IPS-NIHi11 (cell line): ENCODE measurements around the gene IPO13.

ENCODE experiments used
- DNase-seq: peaks from one replicate; pipeline ENCODE4 v3.0.0; 2012; ENCODE audit warnings: mixed read lengths, low spot score

Gene IPO13

DNA sequence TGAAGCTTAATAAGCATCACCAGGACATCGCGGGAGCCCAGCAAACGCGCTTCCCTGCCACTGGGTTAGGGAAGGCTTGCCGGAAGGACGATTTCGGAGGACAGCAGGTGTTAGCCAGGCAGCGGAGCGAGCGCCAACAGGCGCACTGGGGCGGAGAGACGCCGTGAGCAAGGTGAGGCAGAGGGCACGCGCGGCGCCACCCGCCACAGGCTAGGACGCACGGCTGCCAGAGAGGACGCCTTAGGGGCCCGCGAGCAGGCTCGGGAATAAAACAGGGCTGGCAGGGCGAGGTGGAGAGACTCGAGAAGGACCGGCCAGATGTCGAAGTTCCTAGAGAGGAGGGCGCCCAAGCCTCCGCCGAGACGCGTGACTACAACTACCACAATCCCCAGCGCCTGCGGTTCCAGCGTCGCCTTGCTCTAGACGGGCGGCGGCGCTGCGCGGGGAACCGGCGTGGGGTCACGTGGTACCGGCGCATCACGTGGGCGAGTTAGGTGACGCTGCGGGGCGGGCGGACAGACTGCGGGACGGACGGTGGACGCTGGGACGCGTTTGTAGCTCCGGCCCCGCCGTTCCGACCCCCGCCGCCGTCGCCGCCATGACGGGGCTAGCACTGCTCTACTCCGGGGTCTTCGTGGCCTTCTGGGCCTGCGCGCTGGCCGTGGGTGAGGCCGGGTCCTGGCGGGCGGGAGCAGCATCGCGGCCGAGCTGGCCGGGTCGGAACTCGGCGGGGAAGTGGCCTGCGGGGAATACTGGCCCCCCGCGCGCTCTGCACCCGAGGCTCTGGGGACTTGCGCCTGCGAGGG, 27.9 kb downstream of the IPO13 start, which contains the start of gene ATP6V0B:
Gene ATP6V0B (plus strand): TSS at position 518 of the 806 bp plus-strand sequence. CDS start 81 bp downstream, at position 599.
- DNase-seq: peak; percentile 97

DNA sequence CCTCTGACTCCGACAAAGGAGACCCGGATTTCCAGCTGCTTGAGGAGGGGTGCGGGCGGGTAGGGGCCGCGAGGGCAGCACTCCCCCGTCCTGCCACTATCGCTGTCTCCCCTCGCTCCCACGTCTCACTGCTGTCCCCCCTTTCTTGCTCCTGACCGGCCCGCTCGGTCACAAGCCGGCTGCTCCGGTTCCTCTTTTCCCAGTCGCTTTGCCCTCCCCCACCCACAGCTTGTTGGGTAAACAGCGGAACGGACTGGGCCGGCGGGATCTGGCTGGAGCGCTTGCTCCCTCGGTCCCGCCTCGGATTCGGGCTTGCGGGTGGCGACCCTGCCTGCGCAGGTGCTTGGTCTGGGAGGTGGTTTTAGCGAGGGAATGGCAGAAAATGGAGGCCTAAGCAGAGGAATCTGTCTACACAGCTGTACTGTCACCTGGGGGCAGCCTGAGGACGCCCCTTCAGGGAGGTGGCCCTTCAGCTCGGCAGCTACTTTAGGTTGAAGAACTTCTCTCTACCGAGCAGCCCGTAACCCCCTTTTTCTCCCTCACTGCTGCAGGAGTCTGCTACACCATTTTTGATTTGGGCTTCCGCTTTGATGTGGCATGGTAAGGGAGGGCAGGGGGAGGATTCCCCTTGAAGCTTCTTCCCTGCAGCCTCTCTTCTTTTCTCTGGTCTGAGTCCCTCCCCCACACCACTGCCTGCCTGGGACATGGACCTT, 28.7 kb downstream of the IPO13 start:
- DNase-seq: peak; percentile 45

DNA sequence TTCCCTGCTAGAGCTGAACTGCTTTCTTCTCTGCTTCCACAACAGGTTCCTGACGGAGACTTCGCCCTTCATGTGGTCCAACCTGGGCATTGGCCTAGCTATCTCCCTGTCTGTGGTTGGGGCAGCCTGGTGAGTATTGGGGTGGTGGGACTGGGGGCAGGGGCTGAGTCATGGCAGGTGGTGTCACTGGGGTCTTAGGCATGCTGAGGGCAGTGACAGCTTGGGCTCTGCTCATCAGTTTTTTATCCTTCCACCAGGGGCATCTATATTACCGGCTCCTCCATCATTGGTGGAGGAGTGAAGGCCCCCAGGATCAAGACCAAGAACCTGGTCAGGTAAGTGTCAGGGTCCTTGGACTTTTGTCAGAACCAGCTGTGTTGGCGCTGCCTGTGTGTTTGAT, 29.3 kb downstream of the IPO13 start:
- no peak for DNase-seq

DNA sequence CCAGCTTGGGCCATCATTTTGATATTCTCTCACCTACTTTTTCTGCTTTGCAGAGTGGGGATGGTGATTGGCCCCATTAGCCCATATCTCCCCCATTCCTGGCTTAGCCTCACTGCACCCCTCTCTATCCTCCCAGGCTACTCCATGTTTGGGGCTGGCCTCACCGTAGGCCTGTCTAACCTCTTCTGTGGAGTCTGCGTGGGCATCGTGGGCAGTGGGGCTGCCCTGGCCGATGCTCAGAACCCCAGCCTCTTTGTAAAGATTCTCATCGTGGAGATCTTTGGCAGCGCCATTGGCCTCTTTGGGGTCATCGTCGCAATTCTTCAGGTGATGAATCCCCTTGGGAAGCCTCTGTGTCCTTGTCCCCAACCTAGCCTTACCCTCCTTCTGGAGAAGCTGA, 30.1 kb downstream of the IPO13 start:
- no peak for DNase-seq

DNA sequence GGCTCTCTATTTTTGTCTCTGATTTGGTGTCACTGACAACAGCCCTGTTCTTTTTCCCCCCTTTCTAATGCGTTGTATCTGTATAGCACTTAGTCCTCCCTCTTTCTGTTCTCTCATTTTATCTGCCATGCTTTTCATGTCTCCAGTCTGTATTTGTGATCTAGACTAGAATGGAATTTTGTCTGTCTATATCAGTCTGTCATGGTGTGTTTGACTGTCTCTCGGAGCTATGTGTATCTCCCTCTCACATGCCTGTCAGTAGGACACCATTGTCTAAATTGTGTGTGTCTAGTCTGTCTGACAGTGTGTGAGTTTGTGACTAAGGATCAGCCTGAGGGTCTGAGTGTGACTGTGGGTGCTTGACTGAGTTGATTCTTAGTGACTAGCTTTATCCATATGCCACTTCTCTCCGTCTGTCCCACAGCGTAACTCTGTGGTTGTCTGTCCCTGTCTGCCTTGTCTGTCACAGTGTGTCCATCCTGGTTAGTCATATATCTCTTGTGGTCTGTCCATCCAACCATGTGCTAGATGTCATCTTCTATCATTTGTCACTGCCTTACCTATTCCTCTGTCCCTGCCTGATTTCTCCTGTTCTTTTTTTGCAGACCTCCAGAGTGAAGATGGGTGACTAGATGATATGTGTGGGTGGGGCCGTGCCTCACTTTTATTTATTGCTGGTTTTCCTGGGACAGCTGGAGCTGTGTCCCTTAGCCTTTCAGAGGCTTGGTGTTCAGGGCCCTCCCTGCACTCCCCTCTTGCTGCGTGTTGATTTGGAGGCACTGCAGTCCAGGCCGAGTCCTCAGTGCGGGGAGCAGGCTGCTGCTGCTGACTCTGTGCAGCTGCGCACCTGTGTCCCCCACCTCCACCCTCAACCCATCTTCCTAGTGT, 30.9 kb downstream of the IPO13 start:
- DNase-seq: no peak

DNA sequence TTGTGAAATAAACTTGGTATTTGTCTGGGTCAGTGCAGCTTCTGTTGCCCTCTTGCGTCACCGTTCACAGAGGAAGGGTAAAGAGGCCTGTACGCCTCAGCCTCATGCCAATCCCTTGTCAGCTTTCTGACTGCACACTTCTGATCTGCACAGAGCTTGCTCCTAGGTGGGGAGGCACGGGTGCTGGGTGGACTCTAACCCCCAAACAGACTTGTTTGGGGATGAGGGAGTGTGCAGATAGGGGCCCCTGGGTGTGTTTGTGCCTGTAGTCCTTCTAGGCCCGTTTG, 31.5 kb downstream of the IPO13 start:
- DNase-seq: no peak

DNA sequence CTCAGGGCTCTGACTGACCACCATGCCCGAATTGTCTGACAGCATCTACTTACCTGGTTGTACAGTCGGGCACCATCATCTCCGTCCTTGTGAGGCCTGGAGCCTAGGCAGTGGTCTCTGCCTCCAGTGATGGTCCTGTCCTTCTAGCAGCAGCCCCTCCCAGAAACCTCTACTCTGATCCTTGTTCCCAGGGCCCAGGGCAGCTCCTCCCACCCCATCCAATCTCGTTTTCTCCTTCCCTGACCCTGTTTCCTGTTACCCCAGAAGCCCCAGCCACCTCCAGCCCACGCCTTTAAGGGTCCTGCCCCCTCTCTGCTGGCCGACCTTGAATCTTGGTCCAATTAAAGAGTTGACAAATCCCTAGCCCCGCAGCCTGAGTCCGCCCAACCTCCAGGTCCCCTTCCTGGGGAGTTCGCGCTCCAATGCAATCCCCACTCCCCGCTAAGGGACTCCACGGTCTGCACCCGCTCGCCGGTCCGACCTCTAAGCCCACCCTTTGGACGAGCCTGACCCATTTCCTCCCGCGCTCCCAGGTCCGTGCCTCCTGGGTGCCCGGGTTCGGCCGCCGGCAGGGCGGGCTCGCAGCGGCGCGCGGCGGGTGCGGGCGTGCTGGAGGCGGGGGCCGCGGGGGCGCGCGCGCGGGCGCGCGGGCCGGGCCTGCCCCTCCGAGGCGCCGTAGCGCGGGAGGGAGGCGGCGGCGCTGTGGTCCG, 32.0 kb downstream of the IPO13 start, which contains the start of gene B4GALT2:
Gene B4GALT2 (plus strand): TSS at position 660 of the 710 bp plus-strand sequence. CDS start 1,951 bp downstream, outside the sequence.
- peak; percentile 95 for DNase-seq

DNA sequence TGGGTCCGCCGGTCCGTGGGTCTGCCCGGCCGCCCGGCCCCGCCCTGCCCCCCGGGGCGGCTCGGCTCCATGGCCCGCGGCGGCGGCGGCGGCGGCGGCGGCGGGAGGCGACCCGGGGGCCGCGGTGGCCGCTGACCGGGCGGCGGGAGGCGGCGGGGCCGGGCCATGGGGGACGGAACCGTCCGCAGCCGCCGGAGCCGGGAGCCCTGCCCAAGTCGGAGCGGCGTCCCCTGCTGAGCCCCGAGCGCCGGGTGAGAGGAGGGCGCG, 32.4 kb downstream of the IPO13 start:
- DNase-seq: no peak

DNA sequence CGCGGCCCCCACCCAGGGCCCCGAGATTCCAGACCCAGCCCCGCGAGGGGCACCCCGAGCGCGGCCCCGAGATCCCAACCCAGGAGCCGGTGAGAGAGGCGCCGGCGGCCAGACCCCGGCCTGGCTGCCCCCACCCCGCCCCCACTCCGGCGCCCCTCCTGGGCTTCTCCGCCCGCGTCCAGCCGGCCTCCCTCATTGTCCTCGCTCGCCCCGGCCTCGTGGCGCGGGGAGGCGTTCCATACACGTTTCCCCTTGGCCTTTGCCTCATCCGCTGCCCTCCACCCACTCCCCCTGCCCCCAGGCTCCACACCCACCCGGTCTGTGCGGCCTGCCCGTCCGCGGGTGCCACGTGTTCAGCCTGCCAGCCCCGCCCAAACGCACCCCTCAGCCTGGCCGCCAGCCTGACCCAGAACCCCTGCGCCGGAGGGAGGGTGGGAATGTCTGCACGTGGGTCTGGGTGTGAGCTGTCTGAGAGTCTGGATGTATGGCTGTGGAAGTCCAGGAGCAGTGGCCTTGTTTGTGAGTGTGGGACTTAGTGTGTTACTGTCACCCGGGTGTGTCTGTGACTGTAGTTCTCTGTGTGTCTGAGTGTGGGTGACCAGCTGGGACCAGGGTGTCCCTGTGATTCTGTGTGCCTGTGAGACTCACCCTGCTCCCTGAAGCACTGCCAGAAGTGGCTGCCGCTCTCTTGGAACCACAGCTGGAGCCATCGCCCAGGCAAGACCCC, 32.9 kb downstream of the IPO13 start:
- peak; percentile 73 for DNase-seq

DNA sequence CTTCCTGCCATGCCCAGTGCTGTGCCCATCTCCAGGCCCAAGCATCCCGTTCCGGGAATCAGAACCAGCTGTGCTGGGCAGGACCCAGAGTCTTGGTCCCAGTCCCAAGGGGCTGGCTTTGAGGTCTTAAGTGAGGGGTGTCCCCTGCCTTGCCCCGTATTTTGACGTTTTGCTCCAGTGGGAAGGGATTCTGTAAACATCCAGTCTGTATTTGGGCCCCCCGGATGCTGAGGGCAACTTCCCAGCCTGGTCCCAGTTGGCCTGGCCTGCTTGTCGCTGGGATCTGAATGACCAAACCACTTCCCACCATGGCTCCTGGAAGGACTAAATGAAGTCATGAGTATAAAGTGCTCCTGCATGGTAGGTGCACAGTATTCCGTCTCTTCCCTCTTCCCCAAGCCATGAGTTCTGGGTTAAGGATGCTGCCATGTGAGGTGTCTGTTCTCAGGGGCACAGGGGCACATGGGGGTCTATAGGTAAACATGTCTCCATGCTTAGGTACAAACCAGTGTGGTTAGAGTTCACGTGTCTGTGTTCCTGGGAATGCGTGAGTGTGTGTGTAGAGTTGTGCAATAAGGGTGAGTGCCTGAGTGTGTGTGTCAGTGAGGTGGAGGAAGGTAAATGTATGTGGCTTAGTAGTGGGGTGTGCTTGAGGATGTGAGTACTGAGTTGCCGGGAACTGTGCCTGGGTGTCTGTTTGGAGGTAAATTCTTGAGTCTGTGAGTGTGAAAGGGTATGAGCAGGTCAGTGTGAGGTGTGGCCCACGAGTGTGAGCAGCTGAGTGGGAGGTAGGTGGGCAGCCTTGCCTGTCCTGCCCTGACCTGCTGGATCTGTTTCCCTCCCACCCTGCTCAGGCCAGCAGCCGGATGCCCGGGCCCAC, 33.7 kb downstream of the IPO13 start:
- DNase-seq: no peak

DNA sequence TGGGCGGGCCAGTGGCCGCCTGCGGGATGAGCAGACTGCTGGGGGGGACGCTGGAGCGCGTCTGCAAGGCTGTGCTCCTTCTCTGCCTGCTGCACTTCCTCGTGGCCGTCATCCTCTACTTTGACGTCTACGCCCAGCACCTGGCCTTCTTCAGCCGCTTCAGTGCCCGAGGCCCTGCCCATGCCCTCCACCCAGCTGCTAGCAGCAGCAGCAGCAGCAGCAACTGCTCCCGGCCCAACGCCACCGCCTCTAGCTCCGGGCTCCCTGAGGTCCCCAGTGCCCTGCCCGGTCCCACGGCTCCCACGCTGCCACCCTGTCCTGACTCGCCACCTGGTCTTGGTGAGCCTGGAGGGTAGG, 34.4 kb downstream of the IPO13 start:
- no peak for DNase-seq

DNA sequence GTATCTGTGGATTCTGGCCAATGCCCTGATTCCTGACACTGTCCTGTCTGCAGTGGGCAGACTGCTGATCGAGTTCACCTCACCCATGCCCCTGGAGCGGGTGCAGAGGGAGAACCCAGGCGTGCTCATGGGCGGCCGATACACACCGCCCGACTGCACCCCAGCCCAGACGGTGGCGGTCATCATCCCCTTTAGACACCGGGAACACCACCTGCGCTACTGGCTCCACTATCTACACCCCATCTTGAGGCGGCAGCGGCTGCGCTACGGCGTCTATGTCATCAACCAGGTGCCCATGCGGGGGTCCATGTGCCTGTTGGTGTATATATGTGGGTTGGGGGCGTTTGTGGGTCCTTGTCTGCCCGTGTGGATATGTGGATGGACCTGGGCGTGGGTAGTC, 34.9 kb downstream of the IPO13 start:
- no peak for DNase-seq

DNA sequence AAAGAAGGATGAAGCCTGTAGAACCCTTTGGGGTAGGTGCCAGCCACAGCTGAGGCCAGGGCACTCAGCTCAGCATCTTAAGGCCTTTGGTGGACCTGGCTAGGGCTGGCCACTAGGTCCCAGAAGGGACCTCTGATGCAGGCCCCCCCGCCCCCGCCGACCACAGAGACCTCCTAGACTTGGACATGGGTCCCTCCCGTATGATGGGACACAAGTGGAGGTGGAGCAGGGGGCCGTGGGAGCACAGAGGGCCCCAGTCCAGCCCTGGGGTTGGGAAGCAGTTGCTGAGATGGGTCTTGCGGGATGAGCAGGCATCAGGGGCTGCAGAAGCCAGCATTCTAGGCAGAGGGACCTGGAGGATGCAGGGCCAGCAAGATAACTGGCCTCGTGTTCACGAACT, 35.5 kb downstream of the IPO13 start:
- no peak for DNase-seq

DNA sequence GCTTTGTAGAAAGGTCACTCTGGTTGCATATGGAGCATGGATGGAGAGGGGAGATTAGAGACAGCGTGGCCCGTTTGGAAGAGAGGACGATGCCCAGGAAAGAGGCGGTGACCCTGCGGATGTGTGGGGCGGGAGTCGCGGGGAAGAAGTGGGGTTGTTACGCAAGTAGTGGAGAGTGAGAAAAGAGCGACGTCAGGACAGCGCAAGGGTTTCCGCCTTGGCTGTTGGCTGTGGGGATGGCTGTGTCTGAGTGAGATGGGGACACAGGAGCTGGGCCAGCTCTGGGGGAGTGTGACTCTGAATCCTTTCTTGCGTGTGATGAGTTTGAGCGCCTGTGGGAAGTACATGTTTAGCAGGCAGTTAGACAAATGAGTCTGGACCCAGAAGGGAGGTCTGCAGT, 36.1 kb downstream of the IPO13 start:
- no peak for DNase-seq

DNA sequence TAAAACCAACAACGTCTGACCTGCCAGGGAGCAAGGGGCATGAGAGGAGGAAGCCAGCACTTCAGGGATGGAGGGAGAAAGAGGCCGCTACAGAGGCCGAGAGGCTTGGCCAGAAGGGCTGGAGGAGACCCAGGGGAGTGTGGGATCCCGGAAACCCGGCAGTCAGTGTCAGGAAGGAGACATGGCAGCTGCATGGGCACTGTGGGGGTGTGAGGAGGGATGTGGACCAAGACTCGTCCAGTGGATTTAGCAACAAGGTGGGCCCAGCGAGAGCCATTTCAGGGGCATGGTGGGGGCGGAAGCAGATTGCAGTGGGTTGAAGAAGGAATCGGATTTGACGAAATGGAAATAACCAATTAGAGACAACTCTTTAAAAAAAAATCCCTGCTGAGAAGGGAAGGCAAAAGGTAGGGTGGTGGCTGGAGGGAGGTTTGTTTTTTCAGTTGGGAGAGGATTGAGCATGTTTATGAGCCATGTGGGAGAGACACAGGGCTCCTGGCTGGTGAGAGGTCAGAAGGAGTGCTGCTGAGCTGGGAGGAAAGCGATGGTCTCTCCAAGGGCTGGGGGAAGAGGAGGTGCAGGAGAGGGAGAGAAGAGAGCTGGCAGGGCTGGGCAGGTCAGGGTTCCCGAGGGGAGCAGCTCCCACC, 36.6 kb downstream of the IPO13 start:
- DNase-seq: no peak

DNA sequence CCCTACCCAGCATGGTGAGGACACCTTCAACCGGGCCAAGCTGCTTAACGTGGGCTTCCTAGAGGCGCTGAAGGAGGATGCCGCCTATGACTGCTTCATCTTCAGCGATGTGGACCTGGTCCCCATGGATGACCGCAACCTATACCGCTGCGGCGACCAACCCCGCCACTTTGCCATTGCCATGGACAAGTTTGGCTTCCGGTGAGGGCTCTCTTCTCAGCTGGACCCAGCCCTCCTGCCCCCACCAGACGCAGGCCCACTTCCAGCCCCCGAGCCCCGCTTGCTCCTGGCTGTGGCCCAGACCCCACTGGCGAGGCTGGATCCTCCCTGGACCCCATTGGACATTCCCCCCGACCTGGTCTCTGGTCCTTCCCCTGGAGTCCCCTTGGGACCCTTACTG, 38.1 kb downstream of the IPO13 start:
- no peak for DNase-seq

DNA sequence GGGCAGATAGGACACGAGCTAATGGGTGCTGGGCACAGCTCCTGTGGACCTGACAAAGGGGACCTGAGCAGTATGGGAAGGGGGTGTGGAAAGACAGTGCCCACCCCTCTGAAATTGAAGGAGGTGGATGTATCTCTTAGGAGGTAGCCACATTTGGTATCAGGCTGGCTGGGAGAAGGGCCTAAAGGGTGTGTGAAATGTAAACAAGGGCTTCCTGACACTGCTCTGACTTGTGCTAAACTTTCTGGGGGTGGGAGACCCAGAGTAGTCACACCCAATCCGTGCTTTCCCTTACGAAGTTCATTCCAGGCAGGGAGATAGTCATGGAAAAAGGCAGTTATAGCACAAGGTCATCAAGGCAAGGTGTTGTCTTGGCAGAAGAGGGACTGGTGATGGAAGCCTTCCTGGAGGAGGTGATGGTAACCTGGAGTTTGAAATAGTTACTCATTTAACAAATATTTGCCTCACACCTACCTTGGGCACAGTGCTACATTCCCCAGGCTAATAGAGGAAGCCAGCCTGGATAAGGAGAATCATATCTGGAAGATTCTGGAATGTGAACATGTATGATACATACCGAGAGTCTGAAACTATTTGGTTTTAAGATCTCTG, 39.3 kb downstream of the IPO13 start:
- DNase-seq: no peak

DNA sequence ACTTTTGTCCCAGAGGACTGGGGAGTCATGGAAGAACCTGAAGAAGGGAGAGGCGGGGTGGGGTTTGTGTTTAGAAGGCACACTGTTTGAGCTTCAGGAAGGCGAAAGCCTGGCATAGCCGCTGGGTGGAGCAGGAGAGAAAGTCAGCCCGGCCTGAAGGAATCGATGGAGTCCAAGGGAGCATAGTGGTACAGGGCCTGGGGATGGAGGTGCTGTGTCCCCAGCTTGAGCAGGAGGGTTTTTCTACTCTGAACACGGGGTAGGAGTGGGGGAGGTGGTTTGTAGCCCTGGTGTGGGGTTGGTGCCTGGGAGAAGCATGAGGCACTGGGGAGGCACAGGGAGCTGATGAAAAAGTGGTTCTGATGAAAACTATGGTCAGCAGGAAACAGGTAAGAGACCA, 40.0 kb downstream of the IPO13 start:
- DNase-seq: no peak

DNA sequence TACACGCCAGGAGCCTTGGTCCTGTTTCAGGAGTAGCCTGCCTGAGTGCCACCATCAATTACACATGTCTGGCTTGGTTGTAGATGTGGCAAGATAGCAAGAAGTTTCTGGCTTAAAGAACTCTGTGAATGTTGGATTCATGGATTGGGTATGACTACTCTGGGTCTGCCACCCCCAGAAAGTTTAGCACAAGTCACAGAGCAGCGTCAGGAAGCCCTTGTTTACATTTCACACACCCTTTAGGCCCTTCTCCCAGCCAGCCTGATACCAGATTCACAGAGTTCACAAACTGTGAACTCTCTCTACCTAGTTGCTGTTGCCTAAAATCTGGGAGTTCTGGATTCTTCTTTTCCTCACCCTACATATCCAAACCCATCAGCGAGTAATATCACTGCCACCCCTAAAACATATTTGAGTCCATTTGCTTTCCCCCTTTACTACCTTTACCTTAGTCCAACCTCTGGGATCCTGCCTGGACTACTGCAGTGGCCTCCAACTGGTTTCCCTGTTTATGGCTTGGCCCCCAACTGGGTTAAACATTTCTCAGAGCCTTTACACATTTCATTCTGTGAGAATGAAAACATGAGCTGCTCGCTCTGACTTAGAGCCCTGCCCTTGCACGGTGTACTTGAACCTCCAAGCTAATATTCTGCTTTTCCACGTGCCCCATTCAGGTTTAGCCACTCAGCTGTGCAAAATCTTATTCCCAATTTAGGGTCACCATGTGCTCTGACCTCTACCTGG, 40.6 kb downstream of the IPO13 start:
- DNase-seq: no peak
